HEK293 (cell line): ENCODE measurements around the gene STOML3.

Experiments
- KLF16 ChIP-seq: fragments of 450-650 bp; formaldehyde crosslinking; IDR thresholded peaks from 2 replicates; pipeline ENCODE4 v1.5.1; 2017; ENCODE audit warnings: missing biosample characterization, missing genetic modification characterization
- SETDB1 ChIP-seq: IDR thresholded peaks from one replicate; pipeline ENCODE4 v1.6.1; 2017; ENCODE audit warnings: mild to moderate bottlenecking, low read length, moderate library complexity, mixed read lengths; ENCODE audit not compliant: insufficient read length
- TCF7L2 ChIP-seq: IDR thresholded peaks from 2 replicates; pipeline ENCODE4 v1.6.1; 2011; ENCODE audit warnings: low read depth, mild to moderate bottlenecking, inconsistent platforms, low read length, moderate library complexity, borderline replicate concordance
- WT1 ChIP-seq: fragments of 450-650 bp; formaldehyde crosslinking; IDR thresholded peaks from 2 replicates; pipeline ENCODE4 v1.5.1; 2016; ENCODE audit warnings: missing biosample characterization, missing genetic modification characterization
- ZBTB7A ChIP-seq: fragments of 450-650 bp; formaldehyde crosslinking; IDR thresholded peaks from 2 replicates; pipeline ENCODE4 v1.5.1; 2016; ENCODE audit warnings: low read depth, missing biosample characterization, missing genetic modification characterization
- ZNF184 ChIP-seq: fragments of 450-650 bp; IDR thresholded peaks from 2 replicates; pipeline ENCODE4 v1.5.1; 2018; ENCODE audit warnings: missing biosample characterization, mild to moderate bottlenecking, missing genetic modification characterization
- ZNF274 ChIP-seq, 2 experiments: fragments of 200-500 bp in 1 of 2; fragments of 450-650 bp in 1 of 2; sonication (Bioruptor generic) in 1 of 2; formaldehyde crosslinking in 1 of 2; IDR thresholded peaks; 2 replicates each; pipeline versions ENCODE4 v1.5.1 to v1.6.1; 2014 to 2016; ENCODE audit warnings: borderline replicate concordance in 1 of 2, inconsistent platforms in 1 of 2, low read length in 1 of 2, missing biosample characterization in 1 of 2, missing genetic modification characterization in 1 of 2
- ZNF391 ChIP-seq: fragments of 450-650 bp; formaldehyde crosslinking; IDR thresholded peaks from 2 replicates; pipeline ENCODE4 v1.5.1; 2016; ENCODE audit warnings: low read depth, missing biosample characterization, missing genetic modification characterization, borderline replicate concordance
- ZNF830 ChIP-seq: fragments of 450-650 bp; IDR thresholded peaks from 2 replicates; pipeline ENCODE4 v1.5.0; 2018; ENCODE audit warnings: missing biosample characterization, missing genetic modification characterization, low read depth, mild to moderate bottlenecking, moderate library complexity
- TF ChIP-seq, protein P1 (sequence below): fragments of 450-650 bp; formaldehyde crosslinking; IDR thresholded peaks from 2 replicates; pipeline ENCODE4 v1.5.1; 2016; ENCODE audit warnings: missing biosample characterization, missing genetic modification characterization
- TF ChIP-seq, protein P2 (sequence below): sonication (generic); formaldehyde crosslinking; IDR thresholded peaks from 2 replicates; pipeline ENCODE4 v1.8.1; 2022; ENCODE audit warnings: mild to moderate bottlenecking, moderate library complexity, missing genetic modification reagents
- TF ChIP-seq, protein P3 (sequence below): fragments of 450-650 bp; formaldehyde crosslinking; IDR thresholded peaks from 2 replicates; pipeline ENCODE4 v1.5.1; 2016; ENCODE audit warnings: missing biosample characterization, missing genetic modification characterization

DNA sequence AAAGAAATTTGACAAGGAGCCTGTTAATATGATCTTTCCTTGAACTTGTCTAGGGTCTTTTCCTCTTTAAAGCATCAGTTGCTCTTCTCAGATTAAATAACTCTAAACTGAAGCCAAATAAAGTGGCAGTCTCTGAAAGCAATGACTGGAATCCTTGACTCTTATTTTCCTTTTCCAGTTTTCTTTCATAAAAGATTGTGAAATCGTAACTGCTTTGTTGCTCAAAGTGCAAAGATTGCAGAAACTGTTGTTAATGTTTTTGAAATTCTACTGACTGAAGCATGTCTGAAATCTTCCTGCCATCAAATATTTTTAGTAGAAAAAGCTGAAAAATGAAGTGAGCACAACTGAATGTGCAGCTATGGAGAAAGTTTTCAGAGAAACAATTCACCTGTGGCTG, 49.6 kb upstream of the STOML3 start:
- TF ChIP-seq ZBTB7A (tag by site-specific recombination) = no peak
- no peak for TF ChIP-seq ZNF184 (tag by site-specific recombination)
- no peak for TF ChIP-seq ZNF391 (tag by site-specific recombination)
- TF ChIP-seq, protein P1, sequence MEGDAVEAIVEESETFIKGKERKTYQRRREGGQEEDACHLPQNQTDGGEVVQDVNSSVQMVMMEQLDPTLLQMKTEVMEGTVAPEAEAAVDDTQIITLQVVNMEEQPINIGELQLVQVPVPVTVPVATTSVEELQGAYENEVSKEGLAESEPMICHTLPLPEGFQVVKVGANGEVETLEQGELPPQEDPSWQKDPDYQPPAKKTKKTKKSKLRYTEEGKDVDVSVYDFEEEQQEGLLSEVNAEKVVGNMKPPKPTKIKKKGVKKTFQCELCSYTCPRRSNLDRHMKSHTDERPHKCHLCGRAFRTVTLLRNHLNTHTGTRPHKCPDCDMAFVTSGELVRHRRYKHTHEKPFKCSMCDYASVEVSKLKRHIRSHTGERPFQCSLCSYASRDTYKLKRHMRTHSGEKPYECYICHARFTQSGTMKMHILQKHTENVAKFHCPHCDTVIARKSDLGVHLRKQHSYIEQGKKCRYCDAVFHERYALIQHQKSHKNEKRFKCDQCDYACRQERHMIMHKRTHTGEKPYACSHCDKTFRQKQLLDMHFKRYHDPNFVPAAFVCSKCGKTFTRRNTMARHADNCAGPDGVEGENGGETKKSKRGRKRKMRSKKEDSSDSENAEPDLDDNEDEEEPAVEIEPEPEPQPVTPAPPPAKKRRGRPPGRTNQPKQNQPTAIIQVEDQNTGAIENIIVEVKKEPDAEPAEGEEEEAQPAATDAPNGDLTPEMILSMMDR (tag by site-specific recombination) = no peak
- TF ChIP-seq, protein P2, sequence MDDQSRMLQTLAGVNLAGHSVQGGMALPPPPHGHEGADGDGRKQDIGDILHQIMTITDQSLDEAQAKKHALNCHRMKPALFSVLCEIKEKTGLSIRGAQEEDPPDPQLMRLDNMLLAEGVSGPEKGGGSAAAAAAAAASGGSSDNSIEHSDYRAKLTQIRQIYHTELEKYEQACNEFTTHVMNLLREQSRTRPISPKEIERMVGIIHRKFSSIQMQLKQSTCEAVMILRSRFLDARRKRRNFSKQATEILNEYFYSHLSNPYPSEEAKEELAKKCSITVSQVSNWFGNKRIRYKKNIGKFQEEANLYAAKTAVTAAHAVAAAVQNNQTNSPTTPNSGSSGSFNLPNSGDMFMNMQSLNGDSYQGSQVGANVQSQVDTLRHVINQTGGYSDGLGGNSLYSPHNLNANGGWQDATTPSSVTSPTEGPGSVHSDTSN (CRISPR knock-in tag) = no peak
- TF ChIP-seq, protein P3, sequence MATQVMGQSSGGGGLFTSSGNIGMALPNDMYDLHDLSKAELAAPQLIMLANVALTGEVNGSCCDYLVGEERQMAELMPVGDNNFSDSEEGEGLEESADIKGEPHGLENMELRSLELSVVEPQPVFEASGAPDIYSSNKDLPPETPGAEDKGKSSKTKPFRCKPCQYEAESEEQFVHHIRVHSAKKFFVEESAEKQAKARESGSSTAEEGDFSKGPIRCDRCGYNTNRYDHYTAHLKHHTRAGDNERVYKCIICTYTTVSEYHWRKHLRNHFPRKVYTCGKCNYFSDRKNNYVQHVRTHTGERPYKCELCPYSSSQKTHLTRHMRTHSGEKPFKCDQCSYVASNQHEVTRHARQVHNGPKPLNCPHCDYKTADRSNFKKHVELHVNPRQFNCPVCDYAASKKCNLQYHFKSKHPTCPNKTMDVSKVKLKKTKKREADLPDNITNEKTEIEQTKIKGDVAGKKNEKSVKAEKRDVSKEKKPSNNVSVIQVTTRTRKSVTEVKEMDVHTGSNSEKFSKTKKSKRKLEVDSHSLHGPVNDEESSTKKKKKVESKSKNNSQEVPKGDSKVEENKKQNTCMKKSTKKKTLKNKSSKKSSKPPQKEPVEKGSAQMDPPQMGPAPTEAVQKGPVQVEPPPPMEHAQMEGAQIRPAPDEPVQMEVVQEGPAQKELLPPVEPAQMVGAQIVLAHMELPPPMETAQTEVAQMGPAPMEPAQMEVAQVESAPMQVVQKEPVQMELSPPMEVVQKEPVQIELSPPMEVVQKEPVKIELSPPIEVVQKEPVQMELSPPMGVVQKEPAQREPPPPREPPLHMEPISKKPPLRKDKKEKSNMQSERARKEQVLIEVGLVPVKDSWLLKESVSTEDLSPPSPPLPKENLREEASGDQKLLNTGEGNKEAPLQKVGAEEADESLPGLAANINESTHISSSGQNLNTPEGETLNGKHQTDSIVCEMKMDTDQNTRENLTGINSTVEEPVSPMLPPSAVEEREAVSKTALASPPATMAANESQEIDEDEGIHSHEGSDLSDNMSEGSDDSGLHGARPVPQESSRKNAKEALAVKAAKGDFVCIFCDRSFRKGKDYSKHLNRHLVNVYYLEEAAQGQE (tag by site-specific recombination) = no peak
- no peak for TF ChIP-seq WT1
- no peak for TF ChIP-seq TCF7L2
- TF ChIP-seq SETDB1 = no peak
- TF ChIP-seq ZNF274 (IDR thresholded peaks at IDR 0.05; ENCODE audit: low read length) = no peak
- no peak for TF ChIP-seq ZNF274 (tag by site-specific recombination; IDR thresholded peaks at IDR 0.05; ENCODE audit: borderline replicate concordance)
- TF ChIP-seq KLF16 (tag by site-specific recombination) = no peak
- TF ChIP-seq ZNF830 (tag by site-specific recombination) = no peak
